T-helper 1 cell treated with Interleukin-12 subunit alpha and Interleukin-12 subunit beta and Interleukin-4 antibody, amounts not matched to agents 30 ng/mL and 1 ng/mL, for 36 hours (primary cell): ENCODE results near the gene HPN. TPM values are rescaled to one million over a fixed set of nuclear protein-coding genes. Genes with fewer than 3 reads are reported as not detected.
"Not testable (repeated sequence)": the region's sequence is repeated elsewhere in the genome, so short reads cannot be mapped to it uniquely, and the experiment has no call there.

ENCODE experiments used
- intact Hi-C: fragments of 100-400 bp; cut with micrococcal nuclease; formaldehyde crosslinking; loops from one replicate; pipeline ENCODE4 v1.15.1; 2024
- total RNA-seq: library from RNA; stranded (reverse); gene quantifications from 2 replicates; pipeline ENCODE4 v1.2.3, GENCODE V29; 2022

The HPN gene
- total RNA-seq, 1 donor from 2014 or later: not detected

DNA sequence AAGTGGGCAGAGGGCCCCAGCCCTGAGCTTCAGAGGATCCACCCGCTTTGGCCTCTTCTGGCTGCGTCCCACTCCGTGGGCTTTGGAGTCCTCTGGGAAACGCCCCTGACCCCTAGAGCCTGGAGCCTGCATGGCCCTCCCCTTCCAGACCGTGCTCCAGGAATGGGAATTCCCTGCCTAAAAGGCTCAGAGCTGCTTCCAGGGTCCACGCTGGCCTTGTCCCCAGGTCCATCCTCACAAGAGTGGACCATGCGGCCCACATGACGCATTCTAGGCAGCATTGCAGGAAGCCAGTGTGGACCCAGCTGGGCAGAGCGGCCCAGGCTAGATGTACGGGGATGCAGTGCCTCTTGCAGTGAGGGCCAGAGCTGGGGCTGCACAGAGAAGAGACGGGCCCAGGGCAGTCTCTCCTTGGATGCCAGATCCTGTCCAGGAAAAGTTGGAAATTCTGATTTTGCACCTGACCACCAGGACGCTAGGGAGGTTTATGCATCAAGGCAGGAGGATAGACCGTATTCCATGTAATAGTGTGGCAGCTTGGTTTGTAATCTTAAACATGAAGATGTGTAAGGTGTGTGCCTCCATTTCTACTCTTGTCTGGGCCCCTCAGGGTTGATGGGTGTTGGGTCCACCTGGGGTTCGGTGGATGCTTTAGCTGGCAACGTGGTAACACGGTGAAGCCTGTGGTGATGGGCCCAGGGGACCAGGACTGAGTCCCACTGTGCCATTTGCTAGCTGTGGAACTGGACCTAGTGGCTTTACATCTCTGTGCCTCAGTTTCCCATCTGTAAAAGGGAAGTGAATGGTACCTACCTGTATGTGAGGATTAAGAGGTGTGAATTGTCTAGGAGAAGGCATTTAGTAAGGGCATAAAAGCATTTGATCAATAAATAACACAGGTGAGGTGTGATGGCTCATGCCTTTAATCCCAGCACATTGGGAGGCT lies 59.3 kb downstream of the HPN start:
- intact Hi-C loops: no loop called here

DNA sequence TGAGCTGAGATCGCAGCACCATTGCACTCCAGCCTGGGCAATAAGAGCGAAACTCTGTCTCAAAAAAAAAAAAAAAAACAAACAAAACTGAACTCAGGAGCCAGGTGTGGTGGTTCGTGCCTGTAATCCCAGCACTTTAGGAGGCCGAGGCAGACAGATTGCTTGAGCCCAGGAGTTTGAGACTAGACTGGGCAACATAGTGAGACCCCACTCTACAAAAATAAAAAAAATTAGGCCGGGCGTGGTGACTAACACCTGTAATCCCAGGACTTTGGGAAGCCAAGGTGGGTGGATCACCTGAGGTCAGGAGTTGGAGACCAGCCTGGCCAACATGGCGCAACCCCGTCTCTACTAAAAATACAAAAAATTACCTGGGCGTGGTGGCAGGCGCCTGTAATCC lies 60.4 kb downstream of the HPN start:
- intact Hi-C loops: not testable (repeated sequence)

DNA sequence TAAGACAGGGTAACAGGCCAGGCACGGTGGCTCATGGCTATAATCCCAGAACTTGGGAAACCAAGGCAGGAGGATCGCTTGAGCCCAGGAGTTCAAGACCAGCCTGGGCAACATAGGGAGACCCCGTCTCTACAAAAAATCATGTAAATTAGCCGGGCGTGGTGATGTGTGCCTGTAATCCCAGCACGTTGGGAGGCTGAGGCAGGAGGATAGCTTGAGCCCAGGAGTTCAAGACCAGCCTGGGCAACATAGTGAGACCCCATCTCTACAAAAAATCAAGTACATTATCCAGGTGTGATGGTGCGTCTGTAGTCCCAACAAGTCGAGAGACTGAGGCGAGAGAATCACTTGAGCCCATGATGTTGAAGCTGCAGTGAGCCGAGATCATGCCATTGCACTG lies 62.1 kb downstream of the HPN start:
- intact Hi-C loops: not testable (repeated sequence)

DNA sequence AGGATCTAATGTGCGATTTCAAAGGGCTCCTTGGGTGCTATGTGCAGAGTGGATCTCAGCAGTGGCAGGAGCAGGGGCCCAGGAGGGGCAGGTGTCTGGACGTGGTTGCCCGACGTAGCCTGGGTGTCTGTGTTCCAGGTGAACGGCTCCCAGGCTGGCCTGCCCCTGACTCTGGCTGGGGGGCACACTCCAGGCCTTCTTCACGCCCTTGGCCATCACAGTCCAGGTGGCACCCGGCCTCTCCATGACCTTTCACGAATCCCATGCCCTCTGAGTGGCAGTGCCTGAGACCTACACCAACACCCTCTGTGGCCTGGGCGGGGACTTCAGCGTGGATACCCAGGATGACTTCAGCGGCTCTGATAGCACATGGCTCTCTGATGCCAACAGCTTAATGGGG lies 62.8 kb downstream of the HPN start:
- intact Hi-C loops: no loop called here

DNA sequence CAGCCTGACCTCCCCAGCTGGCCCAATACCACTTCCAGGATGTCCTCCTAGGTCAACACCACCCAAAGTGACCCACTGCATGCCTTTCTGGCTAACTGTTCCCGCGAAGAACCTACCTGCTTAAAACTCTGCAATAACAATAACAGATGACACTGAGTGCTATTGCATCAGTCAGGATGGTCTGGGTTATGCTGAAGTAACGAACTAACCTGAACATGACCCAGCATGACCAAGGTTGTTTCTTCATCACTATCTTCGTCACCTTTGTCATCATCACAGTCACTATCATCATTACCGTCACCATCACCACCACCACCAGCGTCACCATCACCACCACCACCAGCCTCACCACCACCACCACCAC lies 63.5 kb downstream of the HPN start:
- intact Hi-C loops: no loop called here

DNA sequence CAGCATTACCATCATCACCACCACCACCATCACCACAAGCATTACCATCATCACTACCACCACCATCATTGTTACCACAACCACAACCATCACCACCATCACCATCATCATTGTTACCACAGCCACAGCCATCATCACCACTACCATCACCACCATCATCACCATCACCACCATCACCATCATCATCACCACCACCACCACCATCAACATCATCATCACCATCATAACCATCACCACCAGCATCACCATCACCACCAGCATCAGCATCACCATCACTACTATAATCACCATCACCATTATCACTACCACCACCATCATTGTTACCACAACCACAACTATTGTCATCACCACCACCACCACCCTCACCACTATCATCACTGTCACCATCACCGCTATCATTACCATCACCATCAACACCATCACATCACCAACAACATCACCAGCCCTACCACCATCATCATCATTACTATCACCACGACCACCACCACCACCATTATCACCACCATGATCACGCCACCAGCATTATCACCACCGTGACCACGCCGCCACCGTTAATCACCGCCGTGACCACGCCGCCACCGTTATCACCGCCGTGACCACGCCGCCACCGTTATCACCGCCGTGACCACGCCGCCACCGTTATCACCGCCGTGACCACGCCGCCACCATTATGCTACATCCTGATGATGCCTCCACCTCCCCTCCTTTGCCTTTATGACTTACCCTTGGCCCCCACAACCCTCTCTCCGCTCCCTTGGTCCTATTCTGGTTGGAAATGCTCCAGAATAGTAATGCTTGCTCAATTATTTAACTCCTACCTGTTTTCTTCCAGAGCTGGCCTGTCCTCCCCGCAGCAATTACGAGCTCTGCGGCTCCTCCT lies 64.1 kb downstream of the HPN start:
- intact Hi-C loops: no loop called here

DNA sequence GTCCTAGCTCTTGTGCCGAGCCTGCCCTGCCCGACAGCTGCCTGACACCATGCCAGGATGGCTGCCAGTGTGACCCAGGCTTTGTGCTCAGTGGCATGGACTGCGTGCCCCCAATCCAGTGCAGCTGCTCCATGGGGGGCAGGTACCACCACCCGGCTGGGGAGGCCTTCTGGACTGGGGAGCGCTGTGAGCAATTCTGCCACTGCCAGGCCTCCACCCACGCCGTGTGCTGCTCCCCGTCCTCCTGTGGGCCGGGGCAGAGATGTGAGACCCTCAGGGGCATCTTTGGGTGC lies 64.7 kb downstream of the HPN start:
- intact Hi-C loops: no loop called here

DNA sequence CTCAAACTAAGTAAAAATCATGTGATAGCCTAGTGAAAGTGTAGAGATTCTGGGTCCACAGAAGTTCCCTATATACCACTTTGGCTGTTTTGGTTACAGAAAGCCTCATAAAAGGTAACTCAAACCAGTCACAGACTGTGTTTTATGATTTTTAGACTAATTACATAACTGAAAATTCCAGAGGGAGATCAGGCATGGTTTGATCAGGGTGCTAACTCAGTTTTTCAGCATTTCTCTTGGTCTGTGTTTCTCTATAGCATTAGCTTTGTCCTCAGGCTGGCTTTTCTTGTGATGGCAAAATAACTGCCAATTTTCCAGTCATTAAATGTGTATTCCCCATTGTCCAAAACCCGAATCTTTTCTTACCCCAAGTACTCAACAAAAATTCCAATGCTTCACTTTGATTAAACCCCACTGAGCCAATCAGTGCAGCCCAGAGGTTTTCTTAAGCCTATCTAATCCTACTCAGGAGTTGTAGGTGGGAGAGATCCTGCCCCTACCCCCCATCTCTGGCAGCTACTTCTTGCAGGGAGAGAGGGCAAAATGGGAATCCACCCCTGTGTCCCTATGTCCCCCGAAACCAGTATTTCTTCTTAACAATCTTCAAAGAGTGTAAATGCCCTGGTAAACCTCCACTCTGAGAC lies 65.5 kb downstream of the HPN start:
- intact Hi-C loops: no loop called here

DNA sequence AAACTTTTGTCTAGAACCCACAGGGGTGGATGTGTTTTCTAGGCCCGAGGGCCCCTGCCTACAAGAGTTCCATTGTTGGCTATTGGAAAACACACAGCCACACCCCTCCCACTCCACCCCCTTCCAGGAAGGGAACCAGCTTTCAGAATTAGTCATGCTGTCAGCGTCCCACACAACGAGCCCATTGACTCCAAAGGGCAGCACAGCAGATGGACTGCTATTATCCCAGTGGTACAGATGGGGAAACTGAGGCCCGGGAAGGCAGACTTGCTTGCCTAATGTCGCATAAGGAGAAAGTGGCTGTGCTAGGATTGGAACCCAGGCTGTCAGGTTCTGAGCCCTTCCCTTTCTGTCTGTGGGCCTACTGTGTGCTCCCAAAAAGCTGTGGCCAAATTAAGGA lies 66.0 kb downstream of the HPN start:
- intact Hi-C loops: no loop called here

DNA sequence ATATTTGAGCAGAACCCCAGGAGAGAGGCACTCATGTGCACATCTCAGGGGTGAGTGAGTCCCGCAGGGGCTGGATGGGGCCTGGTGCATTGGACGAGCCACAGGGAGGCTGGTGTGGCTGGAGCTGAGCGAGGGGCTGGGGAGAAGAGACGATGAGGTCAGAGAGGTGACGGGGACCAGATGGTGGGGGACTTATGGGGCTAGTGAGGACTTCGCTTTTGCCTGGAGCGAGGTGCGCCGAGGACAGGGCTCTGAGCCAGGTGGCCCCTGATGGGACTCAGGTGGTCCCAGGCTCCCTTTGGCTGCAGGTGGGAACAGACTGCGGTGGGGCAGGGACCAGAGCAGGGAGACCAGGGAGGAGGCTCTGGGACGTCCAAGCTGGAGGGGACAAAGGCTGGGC lies 67.2 kb downstream of the HPN start:
- intact Hi-C loops: no loop called here

DNA sequence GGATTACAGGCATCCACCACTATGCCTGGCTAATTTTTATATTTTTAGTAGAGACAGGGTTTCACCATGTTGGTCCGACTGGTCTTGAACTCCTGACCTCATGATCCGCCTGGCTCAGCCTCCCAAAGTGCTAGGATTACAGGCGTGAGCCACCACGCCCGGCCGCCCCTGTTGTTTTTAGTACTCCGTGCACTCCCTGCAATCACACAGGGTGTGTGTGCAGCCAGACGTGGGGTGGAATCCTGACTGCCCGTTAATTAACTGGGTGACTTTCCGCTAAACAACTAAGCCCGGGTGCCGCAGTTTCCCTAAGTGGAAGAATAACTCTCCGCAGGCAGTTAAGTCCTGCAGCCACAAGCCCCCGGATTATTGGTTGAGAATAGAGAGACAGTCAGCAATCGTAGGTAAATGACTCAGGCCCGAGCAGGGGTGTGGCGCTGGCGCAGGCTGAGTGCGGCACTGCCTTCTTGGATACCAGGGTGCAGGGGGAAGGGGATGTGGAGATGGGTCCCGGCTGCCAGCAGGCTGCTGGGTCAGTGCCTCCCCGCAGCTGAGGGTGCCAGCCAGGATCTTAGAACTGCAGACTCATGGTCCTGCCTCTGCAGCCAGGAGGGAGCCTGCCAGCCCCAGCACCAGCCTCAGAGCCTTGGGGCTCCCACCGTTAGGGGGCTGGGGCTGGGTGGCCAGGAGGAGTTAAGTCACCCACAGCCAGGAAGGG lies 68.0 kb downstream of the HPN start:
- intact Hi-C loops: no loop called here

DNA sequence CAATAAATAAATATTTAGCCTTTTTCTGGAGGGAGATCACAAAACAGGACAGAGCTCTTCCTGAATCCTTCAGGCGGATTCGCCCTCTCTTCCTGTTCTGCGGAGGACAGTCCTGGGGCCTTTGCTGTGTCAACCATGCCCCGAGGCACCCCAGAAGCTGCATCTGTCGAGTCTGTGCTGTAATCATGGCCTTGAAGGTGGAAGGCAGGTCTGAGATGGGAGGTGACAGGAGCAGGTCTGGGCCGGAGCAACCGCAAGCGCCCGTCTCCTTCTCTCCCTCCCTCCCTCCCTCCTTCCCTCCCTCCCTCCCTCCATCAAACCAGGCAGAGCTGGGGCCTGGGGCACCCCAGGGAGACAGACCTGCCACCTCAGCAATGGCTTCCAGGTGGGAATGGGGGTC lies 69.5 kb downstream of the HPN start:
- intact Hi-C loops: no loop called here

DNA sequence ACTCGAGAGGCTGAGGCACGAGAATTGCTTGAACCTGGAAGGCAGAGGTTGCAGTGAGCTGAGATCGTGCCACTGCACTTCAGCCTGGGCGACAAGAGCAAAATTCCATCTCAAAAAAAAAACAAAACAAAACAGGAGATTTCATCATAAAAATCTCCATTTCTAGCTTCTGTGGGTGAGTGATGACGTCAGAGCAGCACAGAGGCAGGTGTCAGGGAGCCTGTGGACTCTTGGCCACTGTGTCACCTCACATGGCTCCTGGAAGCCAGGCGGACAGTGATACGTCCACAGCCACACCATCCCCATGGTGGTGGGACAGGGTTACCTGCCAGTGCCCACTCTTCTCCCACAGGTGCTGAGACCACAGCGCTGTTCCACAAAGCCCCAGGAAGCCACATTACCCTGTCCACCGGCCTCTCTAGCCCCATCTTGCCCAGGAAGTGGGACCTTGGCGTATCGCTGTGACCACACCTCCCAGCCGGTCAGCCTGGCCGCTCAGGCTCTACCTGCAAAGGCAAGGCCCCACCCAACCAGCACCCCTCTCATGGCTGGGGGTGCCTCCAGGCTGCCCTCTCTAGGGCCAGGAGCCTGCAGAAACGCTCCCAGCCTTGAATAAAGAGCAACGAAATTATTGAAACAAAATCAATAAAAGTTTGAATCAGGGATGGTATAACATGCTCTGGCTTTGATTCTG lies 71.6 kb downstream of the HPN start:
- intact Hi-C loops: no loop called here

DNA sequence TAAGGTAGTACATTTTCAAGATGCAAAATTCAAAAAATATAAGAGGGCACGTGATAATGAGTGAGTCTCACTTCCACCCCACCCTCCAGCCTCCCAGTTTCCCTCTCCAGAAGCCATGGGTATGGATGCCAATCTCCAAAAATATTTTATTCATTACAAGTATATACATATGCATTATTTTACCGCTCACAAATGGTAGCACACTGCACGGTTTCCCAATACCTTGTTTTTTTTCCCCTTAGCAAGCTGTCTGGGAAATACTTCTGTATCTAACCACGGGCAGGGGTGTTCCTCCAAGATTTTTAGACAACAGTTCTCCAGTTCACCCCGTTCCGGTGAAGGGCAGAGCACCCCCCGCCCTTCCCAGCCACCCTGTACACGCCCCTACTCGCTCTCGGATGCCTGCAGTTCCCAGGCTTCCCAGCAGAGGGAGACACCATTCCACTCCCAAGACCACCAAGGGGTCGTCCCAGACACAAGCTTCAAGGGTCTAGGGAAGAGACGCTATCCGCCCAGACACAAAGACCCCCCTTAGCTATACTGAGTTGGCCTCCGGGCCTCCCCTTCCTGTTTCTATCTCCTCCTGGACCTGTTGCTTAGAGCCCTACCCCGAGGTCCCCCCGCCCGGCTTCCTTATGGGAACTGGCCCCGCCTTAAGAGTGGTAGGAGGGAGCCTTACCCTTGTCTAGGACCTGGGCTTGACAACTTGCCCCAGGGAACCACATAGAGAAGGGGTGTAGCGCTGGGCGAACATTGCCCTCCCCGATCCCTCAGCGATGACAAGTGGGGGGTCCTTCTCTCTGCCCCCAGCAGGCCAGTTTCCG lies 73.0 kb downstream of the HPN start:
- intact Hi-C loops: loop anchor here (1.0 to 2.0 kb wide), 4 partner anchors 10 to 103 kb away; no protein-coding TSS in a partner anchor

DNA sequence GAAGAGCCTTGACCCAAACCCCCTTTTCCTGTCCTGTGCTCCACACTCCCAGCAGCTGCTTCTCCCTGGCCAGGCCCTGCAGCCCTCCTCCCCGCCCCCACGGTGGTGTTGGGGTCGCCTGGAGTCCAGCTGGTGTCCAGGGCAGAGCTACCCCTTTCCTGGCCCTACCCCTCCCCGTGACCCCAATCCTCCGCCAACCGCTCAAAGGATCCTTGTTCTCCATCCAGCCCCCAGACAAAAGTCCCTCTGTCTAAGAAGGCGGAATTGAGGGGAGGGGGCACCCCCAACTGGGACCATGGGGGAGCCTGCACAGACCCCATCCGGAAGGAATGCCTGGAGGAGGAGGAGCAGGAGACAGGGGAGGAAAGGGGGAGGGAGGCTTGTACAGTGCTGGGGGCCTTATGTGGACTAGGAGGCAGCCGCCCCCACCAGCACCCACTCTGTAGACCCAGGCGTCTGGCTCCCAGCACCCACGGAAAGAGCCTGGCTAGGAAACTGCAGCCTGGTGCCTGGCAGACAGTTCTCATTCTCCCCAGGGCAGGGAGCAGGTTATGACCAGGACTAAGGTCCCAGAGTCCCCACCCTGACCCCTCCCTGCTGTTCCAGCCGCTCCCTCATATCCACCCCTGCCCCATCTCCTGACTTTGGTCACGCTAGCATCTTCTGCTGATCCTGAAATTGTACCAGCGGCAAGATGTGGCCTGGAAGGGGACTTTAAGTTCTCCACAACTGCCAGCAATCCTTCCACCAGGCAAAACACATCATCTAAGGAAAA lies 73.8 kb downstream of the HPN start, which contains the start of gene FXYD3:
Gene FXYD3, plus strand, starts transcription at position 647 of the 775 bp plus-strand sequence. CDS start 3,554 bp downstream, outside the sequence.
- intact Hi-C loops: loop anchor here (2.0 kb wide), 1 partner anchor 49 kb away; no protein-coding TSS in a partner anchor
